IPS-18a (cell line): ENCODE measurements around the gene AKR7A3.
"Not testable (repeated sequence)": the region's sequence is repeated elsewhere in the genome, so short reads cannot be mapped to it uniquely, and the experiment has no call there.

Source experiments
- H3K27ac ChIP-seq: one replicate; pipeline ENCODE4 v1.5.1; 2013; ENCODE audit warnings: low read length
- H3K27me3 ChIP-seq: one replicate; pipeline ENCODE4 v1.6.1; 2013; ENCODE audit warnings: mild to moderate bottlenecking, low read length; ENCODE audit not compliant: control insufficient read depth, insufficient read depth
- H3K36me3 ChIP-seq: one replicate; pipeline ENCODE4 v1.6.1; 2013; ENCODE audit warnings: low read depth, low read length; ENCODE audit not compliant: control insufficient read depth
- H3K4me1 ChIP-seq: one replicate; pipeline ENCODE4 v1.6.1; 2013; ENCODE audit warnings: low read depth, low read length; ENCODE audit not compliant: control insufficient read depth
- H3K4me3 ChIP-seq: one replicate; pipeline ENCODE4 v1.5.1; 2013; ENCODE audit warnings: low read length
- H3K9ac ChIP-seq: one replicate; pipeline ENCODE4 v1.6.1; 2013; ENCODE audit warnings: mild to moderate bottlenecking, low read length, moderate library complexity
- H3K9me3 ChIP-seq: one replicate; pipeline ENCODE4 v1.6.1; 2013; ENCODE audit warnings: low read depth, low read length; ENCODE audit not compliant: control insufficient read depth

The AKR7A3 gene

DNA sequence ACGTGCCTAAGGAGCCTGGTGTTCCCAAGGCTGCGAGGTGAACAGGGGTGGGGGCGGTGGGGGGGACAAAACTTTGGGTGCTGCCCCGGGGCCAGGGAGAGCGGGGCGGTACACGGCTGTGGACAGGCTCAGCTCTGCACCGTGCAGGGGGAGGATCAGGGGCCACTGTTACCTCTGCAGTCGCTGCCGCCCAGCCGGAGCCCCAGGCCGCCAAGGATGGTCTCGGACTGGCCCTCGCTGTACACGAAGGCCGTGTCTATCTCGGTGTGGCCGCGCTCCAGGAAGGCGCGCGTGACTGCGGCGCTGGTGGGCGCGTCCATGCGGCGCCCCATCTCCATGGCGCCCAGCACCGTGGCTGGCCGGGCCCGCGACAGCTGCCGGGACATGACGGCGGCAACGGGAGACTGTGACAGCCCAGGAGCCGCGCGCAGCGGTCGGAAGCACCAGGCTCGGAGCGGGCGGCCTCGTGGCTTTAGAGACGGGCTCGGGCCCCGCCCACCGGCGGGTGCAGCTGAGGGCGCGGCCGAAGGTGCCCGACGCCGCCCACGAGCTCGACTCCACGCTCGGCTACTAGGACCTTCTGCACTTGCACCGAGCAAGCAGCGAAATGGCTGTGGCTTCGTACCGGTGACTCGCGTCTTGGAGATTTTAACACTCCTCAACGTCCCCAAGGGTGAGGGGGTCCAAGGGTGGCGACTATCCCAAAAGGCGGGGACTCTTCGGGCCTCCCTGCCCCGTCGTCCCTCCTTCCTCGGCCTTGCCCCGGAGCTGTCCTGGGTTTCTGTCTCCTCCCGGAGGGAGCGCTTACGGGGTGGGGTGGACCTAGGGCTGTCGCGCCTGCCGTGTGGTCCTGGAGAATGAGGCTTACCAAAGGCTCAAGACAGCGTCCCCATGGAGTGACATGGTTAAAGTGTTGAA, at the start of gene AKR7A3:
AKR7A3 (minus strand) TSS at position 447 of the 918 bp plus-strand sequence; CDS start at position 386, 61 bp downstream.
- not testable (repeated sequence) for H3K9ac ChIP-seq, H3K27ac ChIP-seq, H3K9me3 ChIP-seq, H3K36me3 ChIP-seq, H3K4me1 ChIP-seq
- H3K27me3 ChIP-seq, result peaks cover 31% of the 10 kb centered on the region
- H3K4me3 ChIP-seq, result peak within 1 kb of the TSS; percentile 51

DNA sequence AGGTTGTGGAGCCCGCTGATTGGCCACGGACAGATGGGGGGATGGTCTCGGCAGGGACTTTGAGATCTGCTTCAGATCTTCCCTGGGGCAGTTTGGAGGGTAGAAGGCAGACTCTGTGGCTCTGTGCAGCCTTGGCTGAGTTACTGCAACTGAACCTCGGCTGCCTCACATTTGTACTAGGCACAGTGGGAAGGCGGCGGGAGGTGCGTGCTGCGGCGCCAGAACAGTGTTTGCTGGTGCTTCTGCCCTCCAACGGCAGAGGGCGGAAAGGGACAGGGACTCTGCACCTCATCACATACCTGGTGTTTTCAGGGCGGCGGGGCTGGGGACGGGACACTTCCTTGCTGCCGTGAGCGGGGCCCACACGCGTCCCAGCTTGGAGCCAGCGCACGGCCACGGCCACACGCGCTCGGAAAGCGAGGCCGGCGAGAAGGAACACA, 49.8 kb upstream of the AKR7A3 start:
- Histone ChIP-seq H3K27me3 (no peaks in the 10 kb centered on the region), H3K36me3 (peaks cover 7% of the 10 kb centered on the region), H3K9ac (peak overlapping the region; percentile 32), H3K4me1 (peaks cover 7% of the 10 kb centered on the region), H3K4me3 (peak overlapping the region; percentile 14), H3K9me3 (no peaks in the 10 kb centered on the region), H3K27ac (peak overlapping the region; percentile 35)

DNA sequence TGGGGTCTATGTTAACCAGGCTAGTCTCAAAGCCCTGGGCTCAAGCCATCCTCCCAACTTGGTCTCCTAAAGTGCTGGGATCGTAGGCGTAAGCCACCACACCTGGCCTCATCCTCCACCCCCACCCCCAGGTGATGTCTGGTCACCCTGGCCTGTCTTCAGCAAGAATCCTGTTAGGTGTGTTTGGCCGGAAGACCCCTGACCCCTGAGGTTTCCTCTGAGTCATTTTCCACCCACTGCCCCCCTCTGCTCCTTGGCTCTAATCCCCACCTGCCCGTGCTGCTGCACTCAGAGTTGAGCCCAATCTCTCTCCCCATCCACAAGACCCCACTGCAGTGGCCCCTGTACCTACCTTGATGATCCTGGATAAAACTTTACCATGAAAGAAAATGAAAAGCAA, 48.7 kb upstream of the AKR7A3 start:
- no peaks in the 10 kb centered on the region for H3K27me3 ChIP-seq
- no peak overlapping the region for H3K4me3 ChIP-seq
- H3K36me3 ChIP-seq, result peaks cover 3% of the 10 kb centered on the region
- H3K9me3 ChIP-seq, result no peaks in the 10 kb centered on the region
- no peak overlapping the region for H3K27ac ChIP-seq
- peak overlapping the region; percentile 32 for H3K9ac ChIP-seq
- H3K4me1 ChIP-seq, result peaks cover 7% of the 10 kb centered on the region

DNA sequence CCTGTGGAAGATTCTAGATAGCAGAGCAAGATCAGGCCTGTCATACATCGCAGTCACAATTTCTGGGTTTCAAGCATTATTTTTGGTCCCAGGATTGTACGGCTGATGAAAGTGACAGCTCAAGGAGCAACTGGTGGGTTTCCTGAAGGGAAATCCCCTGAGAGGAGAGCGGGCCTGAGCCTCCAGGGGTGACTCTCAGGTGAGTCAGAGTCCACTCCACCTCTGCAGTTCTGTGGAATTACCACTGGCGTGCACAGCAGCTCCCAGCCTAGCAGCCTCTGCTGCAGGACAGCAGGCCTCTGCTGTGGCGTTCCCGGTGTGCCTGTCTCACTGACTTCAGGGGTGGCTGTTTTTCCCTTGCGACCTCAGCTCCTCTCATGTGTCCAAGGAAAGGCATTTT, 48.0 kb upstream of the AKR7A3 start:
- H3K4me3 ChIP-seq, result no peak overlapping the region
- no peaks in the 10 kb centered on the region for H3K9me3 ChIP-seq
- peaks cover 7% of the 10 kb centered on the region for H3K4me1 ChIP-seq
- H3K36me3 ChIP-seq, result peaks cover 3% of the 10 kb centered on the region
- H3K9ac ChIP-seq, result no peak overlapping the region
- H3K27me3 ChIP-seq, result no peaks in the 10 kb centered on the region
- H3K27ac ChIP-seq, result no peak overlapping the region

DNA sequence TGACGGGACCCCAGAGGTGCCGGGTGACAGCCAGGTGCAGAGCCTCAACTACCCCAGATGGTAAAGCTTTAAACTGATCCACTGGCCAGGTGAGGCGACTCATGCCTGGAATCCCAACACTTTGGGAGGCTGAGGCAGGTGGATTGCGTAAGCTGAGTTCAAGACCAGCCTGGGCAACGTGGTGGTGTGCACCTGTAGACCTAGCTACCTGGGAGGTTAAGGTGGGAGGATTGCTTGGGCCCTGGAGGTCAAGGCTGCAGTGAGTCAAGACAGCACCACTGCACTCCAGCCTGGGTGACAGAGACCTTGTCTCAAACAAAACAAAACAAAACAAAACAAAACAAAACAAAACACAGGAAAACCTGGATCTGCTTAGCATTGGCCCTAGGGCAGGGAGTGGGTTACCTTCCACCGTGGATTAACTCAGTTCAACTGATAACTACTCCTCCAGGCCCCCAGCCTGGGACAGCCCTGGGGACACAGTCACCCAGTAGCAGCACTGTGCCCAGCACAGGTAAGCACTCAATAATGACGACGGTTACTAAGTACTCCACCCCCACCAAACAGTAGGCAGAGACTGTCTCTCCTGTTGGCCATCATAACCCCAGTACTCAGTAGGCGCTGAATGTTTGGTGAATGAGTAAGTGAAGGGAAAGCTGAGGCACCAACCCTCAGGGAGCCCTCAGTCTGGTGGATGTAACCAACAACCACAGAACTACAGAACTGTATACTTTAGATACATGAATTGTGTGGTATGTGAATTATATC, 45.2 kb upstream of the AKR7A3 start:
- Histone ChIP-seq H3K4me3 (no peak overlapping the region), H3K9me3 (no peaks in the 10 kb centered on the region), H3K27me3 (no peaks in the 10 kb centered on the region), H3K27ac (no peak overlapping the region), H3K9ac (no peak overlapping the region), H3K36me3 (peaks cover 5% of the 10 kb centered on the region), H3K4me1 (peaks cover 4% of the 10 kb centered on the region)

DNA sequence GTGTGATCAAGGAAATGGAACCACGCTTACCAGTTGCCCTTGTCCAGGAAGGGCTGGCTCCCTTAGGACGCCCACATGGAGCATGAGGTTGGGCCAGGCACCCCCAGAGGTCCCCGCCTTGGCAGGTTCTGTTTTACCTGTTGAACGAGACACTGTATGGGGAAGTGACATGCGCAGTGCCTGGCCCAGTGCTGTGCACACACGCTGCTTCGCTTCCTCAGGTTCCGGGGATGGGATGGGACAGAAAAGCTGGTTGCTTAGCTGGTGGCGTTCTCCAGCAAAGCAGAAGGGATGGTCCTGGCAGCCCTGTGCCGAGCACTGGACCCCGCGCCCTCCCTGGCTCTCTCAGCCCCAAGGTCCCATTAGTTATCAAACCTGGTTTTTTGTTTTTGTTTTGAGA, 44.3 kb upstream of the AKR7A3 start:
- H3K9ac ChIP-seq, result no peak overlapping the region
- H3K27ac ChIP-seq, result no peak overlapping the region

DNA sequence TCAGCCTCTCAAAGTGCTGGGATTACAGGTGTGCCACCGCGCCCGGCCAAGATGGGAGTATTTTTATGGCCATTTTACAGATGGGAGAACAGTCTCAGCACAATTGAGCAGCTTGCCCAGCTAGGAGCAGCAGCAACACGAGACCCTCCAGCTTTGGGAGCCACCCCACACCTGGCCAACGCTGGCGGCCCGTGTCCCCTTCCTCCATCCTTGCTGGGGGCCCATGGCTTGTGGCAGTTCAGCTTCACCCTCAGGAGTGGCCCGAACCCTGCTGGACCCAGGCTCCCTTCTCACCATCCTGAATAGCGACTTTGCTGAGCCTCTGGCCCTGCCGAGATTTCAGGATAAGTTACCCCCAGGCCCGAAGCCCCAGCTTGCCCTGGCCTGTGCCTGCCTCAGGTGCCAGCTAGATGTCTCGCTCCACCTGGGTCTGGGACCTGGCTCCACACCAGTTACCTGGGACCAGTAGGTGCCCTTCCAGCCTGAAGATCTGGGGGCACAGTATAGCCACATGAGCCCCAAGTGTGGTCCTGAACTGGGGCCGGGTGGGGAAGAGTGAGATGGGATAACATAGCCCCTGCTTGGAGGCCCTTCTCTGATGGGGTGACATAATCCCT, 42.8 kb upstream of the AKR7A3 start:
- no peak overlapping the region for H3K27ac ChIP-seq
- H3K27me3 ChIP-seq, result no peaks in the 10 kb centered on the region
- no peaks in the 10 kb centered on the region for H3K4me1 ChIP-seq
- H3K9me3 ChIP-seq, result no peaks in the 10 kb centered on the region
- H3K9ac ChIP-seq, result no peak overlapping the region
- peaks cover 13% of the 10 kb centered on the region for H3K36me3 ChIP-seq
- H3K4me3 ChIP-seq, result no peak overlapping the region

More for the DNA sequence above, 44.3 kb upstream of the AKR7A3 start:
- peaks cover 8% of the 10 kb centered on the region for H3K36me3 ChIP-seq
- H3K9me3 ChIP-seq, result no peaks in the 10 kb centered on the region
- no peaks in the 10 kb centered on the region for H3K27me3 ChIP-seq
- no peak overlapping the region for H3K4me3 ChIP-seq
- H3K4me1 ChIP-seq, result no peaks in the 10 kb centered on the region

DNA sequence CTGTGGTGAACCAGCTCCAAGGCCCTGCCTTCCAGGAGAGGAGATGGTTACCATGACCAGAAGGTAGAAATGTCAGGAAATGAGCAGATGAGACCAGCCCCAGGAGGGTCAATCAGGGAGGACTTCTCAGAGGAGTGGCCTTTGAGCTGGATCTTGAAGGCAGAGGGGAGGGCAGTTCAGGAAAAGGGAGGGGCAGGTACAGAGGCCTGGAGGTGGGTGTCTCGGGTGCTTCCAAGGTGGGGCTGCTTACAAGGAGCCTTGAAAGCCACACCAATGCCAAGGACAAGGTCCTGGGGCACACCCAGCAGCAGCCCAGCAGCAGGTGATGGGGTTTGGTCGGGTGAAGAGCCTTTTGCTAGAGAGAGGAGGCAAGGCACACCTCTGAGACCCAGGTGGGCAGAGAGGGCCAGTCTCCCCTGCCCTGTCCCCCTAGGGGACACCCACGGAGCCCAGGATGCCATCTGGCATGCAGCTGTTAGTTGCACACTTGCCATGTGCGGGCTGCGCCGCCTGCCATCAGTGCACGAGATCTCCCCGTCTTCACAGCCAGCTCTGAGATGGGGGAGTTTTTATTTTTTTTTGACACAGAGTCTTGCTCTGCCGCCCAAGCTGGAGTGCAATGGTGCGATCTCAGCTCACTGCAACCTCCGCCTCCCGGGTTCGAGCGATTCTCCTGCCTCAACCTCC, 42.0 kb upstream of the AKR7A3 start:
- H3K9ac ChIP-seq, result no peak overlapping the region
- H3K4me3 ChIP-seq, result no peak overlapping the region
- H3K4me1 ChIP-seq, result no peaks in the 10 kb centered on the region
- H3K9me3 ChIP-seq, result no peaks in the 10 kb centered on the region
- H3K27me3 ChIP-seq, result no peaks in the 10 kb centered on the region
- H3K36me3 ChIP-seq, result peaks cover 16% of the 10 kb centered on the region
- H3K27ac ChIP-seq, result no peak overlapping the region

DNA sequence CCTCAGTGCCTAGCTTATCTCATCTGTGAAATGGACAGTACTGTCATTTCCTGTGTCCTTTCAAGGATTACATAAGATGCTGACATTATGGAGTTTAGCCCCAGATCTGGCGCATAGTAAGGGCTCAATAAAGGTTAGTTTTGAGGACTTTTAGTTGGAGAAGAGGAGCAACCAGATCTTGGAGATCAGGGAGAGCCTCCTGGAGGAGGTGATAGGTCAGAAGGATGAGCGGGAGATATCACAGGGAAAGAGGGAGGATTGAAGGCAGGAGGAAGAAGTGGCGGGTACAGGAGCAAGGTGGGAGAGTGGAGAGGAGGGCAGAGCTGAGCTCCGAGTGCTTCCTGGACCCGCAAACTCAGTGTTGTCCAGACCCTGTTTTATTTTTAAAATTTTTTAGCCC, 41.0 kb upstream of the AKR7A3 start:
- Histone ChIP-seq H3K9me3 (no peaks in the 10 kb centered on the region), H3K27ac (no peak overlapping the region), H3K36me3 (peaks cover 24% of the 10 kb centered on the region)

DNA sequence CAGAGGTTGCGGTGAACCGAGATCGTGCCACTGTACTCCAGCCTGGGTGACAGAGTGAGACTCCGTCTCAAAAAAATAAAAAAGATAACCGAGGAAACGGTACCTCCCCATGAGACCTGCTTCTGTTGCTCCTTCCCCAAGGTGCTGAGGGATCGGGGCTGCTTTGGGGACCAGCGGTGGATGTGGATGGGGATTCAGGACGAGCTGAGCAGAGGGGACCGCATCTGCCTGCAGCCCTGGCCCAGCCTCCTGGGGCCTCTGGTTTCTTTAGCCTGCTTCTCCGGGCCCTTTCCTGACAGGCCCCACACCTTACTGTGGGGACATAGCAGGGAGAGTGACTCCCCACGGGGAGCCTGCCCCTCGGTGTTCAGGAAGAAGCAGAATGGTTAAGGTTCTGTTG, 40.6 kb upstream of the AKR7A3 start:
- Histone ChIP-seq H3K36me3 (peaks cover 24% of the 10 kb centered on the region), H3K27ac (no peak overlapping the region)

More for the DNA sequence above, 41.0 kb upstream of the AKR7A3 start:
- Histone ChIP-seq H3K4me1 (no peaks in the 10 kb centered on the region), H3K4me3 (no peak overlapping the region), H3K9ac (no peak overlapping the region), H3K27me3 (no peaks in the 10 kb centered on the region)

DNA sequence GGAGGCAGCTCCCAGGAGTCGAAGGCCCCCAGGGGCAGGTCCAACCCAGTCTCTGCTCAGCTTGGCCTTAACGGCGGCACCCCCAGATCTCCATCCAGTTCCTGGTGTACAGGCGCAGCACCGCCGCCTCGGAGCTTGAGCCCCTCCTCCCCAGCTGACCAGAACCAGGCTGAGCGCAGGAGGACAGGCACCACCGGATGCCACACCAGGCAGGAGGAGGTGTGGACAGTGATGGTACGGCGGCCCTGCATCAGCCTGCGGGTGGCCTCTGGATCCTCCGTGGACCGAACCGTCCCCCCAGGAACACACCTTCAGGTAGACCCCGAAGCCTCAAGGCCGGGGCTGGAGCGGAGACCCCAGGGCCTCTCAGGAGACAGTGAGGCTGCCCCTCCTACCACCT, 39.9 kb upstream of the AKR7A3 start:
- no peak overlapping the region for H3K27ac ChIP-seq
- peaks cover 24% of the 10 kb centered on the region for H3K36me3 ChIP-seq
- H3K9me3 ChIP-seq, result no peaks in the 10 kb centered on the region
- no peaks in the 10 kb centered on the region for H3K27me3 ChIP-seq
- H3K4me3 ChIP-seq, result no peak overlapping the region
- H3K9ac ChIP-seq, result no peak overlapping the region
- no peaks in the 10 kb centered on the region for H3K4me1 ChIP-seq

More for the DNA sequence above, 40.6 kb upstream of the AKR7A3 start:
- Histone ChIP-seq H3K4me1 (no peaks in the 10 kb centered on the region), H3K4me3 (no peak overlapping the region), H3K9ac (no peak overlapping the region), H3K9me3 (no peaks in the 10 kb centered on the region), H3K27me3 (no peaks in the 10 kb centered on the region)
